T-cell (primary cell): ENCODE results near the gene CYBC1. TPM values are rescaled to one million over a fixed set of nuclear protein-coding genes. Genes with fewer than 3 reads are reported as not detected.

ENCODE experiments used
- ATAC-seq, 4 experiments: fragments of 200-7000 bp in 3 of 4; fragments of 150-1000 bp in 1 of 4; cut with Tn5 transposase; replicated peaks in 1 of 4; 1 replicate in 3 of 4; 2 replicates in 1 of 4; pipeline ENCODE4 v1.10.0; 2021; ENCODE audit warnings: moderate library complexity in 3 of 4, mild to moderate bottlenecking in 2 of 4, moderate number of reproducible peaks in 1 of 4
- CTCF ChIA-PET, 2 donors: fragments of 300-600 bp; sonication (Branson Sonifier 250); formaldehyde crosslinking; loops; one replicate each; lab custom pipeline; 2022; ENCODE audit warnings: antibody characterized with exemption in 2 of 2; lab: Charles Lee
- POLR2A ChIA-PET, 2 donors: fragments of 300-600 bp; sonication (Branson Sonifier 250); formaldehyde crosslinking; loops; one replicate each; lab custom pipeline; 2022; ENCODE audit warnings: antibody characterized with exemption in 2 of 2; lab: Charles Lee
- DNase-seq, 35 experiments: peaks; one replicate each; pipeline versions ENCODE4 v3.0.0 to v3.0.0-alpha.2; 2013 to 2023
- H3K27ac ChIP-seq: one replicate; pipeline ENCODE4 v1.5.1; 2013; ENCODE audit warnings: low read length
- H3K27me3 ChIP-seq, 2 experiments: replicated peaks in 1 of 2; 1 replicate in 1 of 2; 2 replicates in 1 of 2; pipeline versions ENCODE4 v1.6.1 to v1.7.0; 2013; ENCODE audit warnings: low read length in 1 of 2, mixed read lengths in 1 of 2; ENCODE audit not compliant: control insufficient read depth in 2 of 2, insufficient read depth in 2 of 2; ENCODE audit errors: extremely low read depth in 1 of 2
- H3K36me3 ChIP-seq, 2 donors: 1 replicate in 1 of 2; 2 replicates in 1 of 2; pipeline versions ENCODE4 v1.6.1 to v1.7.0; 2013; ENCODE audit warnings: low read length in 1 of 2; ENCODE audit not compliant: control insufficient read depth in 2 of 2, insufficient read depth in 1 of 2; ENCODE audit errors: extremely low read depth in 1 of 2
- H3K4me1 ChIP-seq, 2 experiments: 1 replicate in 1 of 2; 2 replicates in 1 of 2; pipeline versions ENCODE4 v1.6.1 to v1.7.0; 2013; ENCODE audit warnings: low read length in 2 of 2, mixed read lengths in 1 of 2; ENCODE audit not compliant: insufficient read depth in 2 of 2, control insufficient read depth in 1 of 2; ENCODE audit errors: extremely low read depth in 1 of 2
- H3K4me3 ChIP-seq, 2 donors: 1 replicate in 1 of 2; 2 replicates in 1 of 2; pipeline versions ENCODE4 v1.5.1 to v1.7.0; 2013; ENCODE audit warnings: mild to moderate bottlenecking in 2 of 2, low read length in 1 of 2, moderate library complexity in 1 of 2; ENCODE audit not compliant: control insufficient read depth in 1 of 2; ENCODE audit errors: extremely low read depth in 1 of 2
- H3K9me3 ChIP-seq: 2 replicates; pipeline ENCODE4 v1.7.0; 2013
- H3K27ac Mint-ChIP-seq, 2 donors: one replicate each; pipeline ENCODE4 v1.8.0; 2020 to 2021; ENCODE audit warnings: mild to moderate bottlenecking in 2 of 2, mixed read lengths in 2 of 2
- H3K27me3 Mint-ChIP-seq, 2 donors: one replicate each; pipeline ENCODE4 v1.8.0; 2021 to 2022; ENCODE audit warnings: mixed read lengths in 2 of 2
- H3K36me3 Mint-ChIP-seq: one replicate; pipeline ENCODE4 v1.8.0; 2021; ENCODE audit warnings: mixed read lengths
- H3K4me1 Mint-ChIP-seq, 3 donors: one replicate each; pipeline ENCODE4 v1.8.0; 2020 to 2022; ENCODE audit warnings: mixed read lengths in 3 of 3, mild to moderate bottlenecking in 1 of 3
- H3K4me3 Mint-ChIP-seq, 3 donors: one replicate each; pipeline ENCODE4 v1.8.0; 2020 to 2022; ENCODE audit warnings: mild to moderate bottlenecking in 3 of 3, mixed read lengths in 3 of 3, moderate library complexity in 3 of 3
- H3K9me3 Mint-ChIP-seq, 3 donors: one replicate each; pipeline ENCODE4 v1.8.0; 2020 to 2022; ENCODE audit warnings: mixed read lengths in 3 of 3
- WGBS: methylation state at CpG from one replicate; pipeline ENCODE4 v1.1.5; 2013; ENCODE audit warnings: missing lambda C conversion rate; ENCODE audit not compliant: insufficient coverage; 5-methylcytosine and 5-hydroxymethylcytosine counted together
- total RNA-seq, 35 experiments: library from RNA in 6 of 35; stranded (reverse) in 6 of 35; fragments of 120-200 nt in 1 of 35; gene quantifications; one replicate each; pipeline versions ENCODE4 v1.2.1 to v1.2.4 and lab custom pipeline; 2013 to 2026

CYBC1 gene
- total RNA-seq, 5 donors from 2014 or later (not counting 1 experiment from before 2014, with no cell fraction given): 148 to 274 (median 262) TPM

- DNase-seq: no peak
- H3K9me3 ChIP-seq: no peaks in the 10 kb centered on the region
- H3K36me3 ChIP-seq: peaks cover 28 to 59% of the 10 kb centered on the region in 2 donors
- Mint-ChIP-seq H3K27ac (no peak overlapping the region), H3K36me3 (peaks cover 47% of the 10 kb centered on the region), H3K4me3 (no peak overlapping the region), H3K27me3 (no peaks in the 10 kb centered on the region), H3K4me1 (peaks cover 0 to 5% (median 3%) of the 10 kb centered on the region in 3 donors), H3K9me3 (no peaks in the 10 kb centered on the region)
- CTCF ChIA-PET: no interaction called here
- H3K27ac ChIP-seq: no peak overlapping the region
- 100% methylated on average over 7 of the region's 7 CpGs for WGBS
- peaks cover 0 to 2% of the 10 kb centered on the region in 2 experiments for H3K4me1 ChIP-seq
- ATAC-seq: no peak
- no peak overlapping the region for H3K4me3 ChIP-seq
- H3K27me3 ChIP-seq: no peaks in the 10 kb centered on the region
- POLR2A ChIA-PET: no interaction called here
Measured at GRCh38 chr17:82468692-82469091, 18.1 kb upstream of the CYBC1 start.

GRCh38 chr17:82465023-82465603 is 14.6 kb upstream of the CYBC1 start:
- Histone ChIP-seq H3K4me1 (peaks cover 0 to 16% of the 10 kb centered on the region in 2 experiments), H3K4me3 (no peak overlapping the region), H3K27me3 (no peaks in the 10 kb centered on the region), H3K36me3 (peaks cover 30 to 81% of the 10 kb centered on the region in 2 donors), H3K27ac (no peak overlapping the region), H3K9me3 (no peaks in the 10 kb centered on the region)
- ATAC-seq (no peak), DNase-seq (no peak)
- CTCF ChIA-PET: no interaction called here
- Mint-ChIP-seq H3K27me3 (no peaks in the 10 kb centered on the region), H3K4me1 (peaks cover 13 to 22% (median 13%) of the 10 kb centered on the region in 3 donors), H3K9me3 (no peaks in the 10 kb centered on the region), H3K36me3 (peaks cover 65% of the 10 kb centered on the region), H3K4me3 (no peak overlapping the region), H3K27ac (no peak overlapping the region)
- WGBS: 75% methylated on average over 1 of the region's 7 CpGs
- POLR2A ChIA-PET: no interaction called here

GRCh38 chr17:82464567-82464929 is 14.0 kb upstream of the CYBC1 start:
- ChIA-PET POLR2A (no interaction called here), CTCF (no interaction called here)
- ATAC-seq: no peak
- 99% methylated on average over 10 of the region's 11 CpGs for WGBS
- Histone ChIP-seq H3K9me3 (no peaks in the 10 kb centered on the region), H3K4me1 (peaks cover 2 to 21% of the 10 kb centered on the region in 2 experiments), H3K27ac (no peak overlapping the region), H3K4me3 (no peak overlapping the region), H3K36me3 (peaks cover 24 to 77% of the 10 kb centered on the region in 2 donors), H3K27me3 (no peaks in the 10 kb centered on the region)
- Mint-ChIP-seq H3K4me3 (no peak overlapping the region), H3K4me1 (peaks cover 13 to 24% (median 15%) of the 10 kb centered on the region in 3 donors), H3K36me3 (peaks cover 62% of the 10 kb centered on the region), H3K27me3 (no peaks in the 10 kb centered on the region), H3K9me3 (no peaks in the 10 kb centered on the region), H3K27ac (no peak overlapping the region)
- DNase-seq: no peak

- no peak for ATAC-seq
- Mint-ChIP-seq H3K27me3 (no peaks in the 10 kb centered on the region), H3K4me3 (no peak overlapping the region), H3K27ac (no peak overlapping the region), H3K36me3 (peaks cover 58% of the 10 kb centered on the region), H3K9me3 (no peaks in the 10 kb centered on the region), H3K4me1 (peaks cover 16 to 28% (median 20%) of the 10 kb centered on the region in 3 donors)
- H3K36me3 ChIP-seq: peaks cover 21 to 73% of the 10 kb centered on the region in 2 donors
- H3K27me3 ChIP-seq: no peaks in the 10 kb centered on the region
- no peak for DNase-seq
- no peak overlapping the region for H3K27ac ChIP-seq
- no peaks in the 10 kb centered on the region for H3K9me3 ChIP-seq
- H3K4me1 ChIP-seq: peaks cover 4 to 26% of the 10 kb centered on the region in 2 experiments
- no peak overlapping the region for H3K4me3 ChIP-seq
- 89% methylated on average over 3 of the region's 7 CpGs for WGBS
- ChIA-PET POLR2A (no interaction called here), CTCF (interaction anchor here in 1 of 2 donors (0.5 kb wide), 1 partner anchor 584 kb away, joined by 3 read pairs; no protein-coding TSS in a partner anchor)
Measured at GRCh38 chr17:82463925-82464566, 13.5 kb upstream of the CYBC1 start.

- Mint-ChIP-seq H3K4me1 (peaks cover 16 to 26% (median 22%) of the 10 kb centered on the region in 3 donors), H3K36me3 (peaks cover 51% of the 10 kb centered on the region), H3K4me3 (no peak overlapping the region), H3K27me3 (no peaks in the 10 kb centered on the region), H3K9me3 (no peaks in the 10 kb centered on the region), H3K27ac (no peak overlapping the region)
- H3K36me3 ChIP-seq: peaks cover 17 to 66% of the 10 kb centered on the region in 2 donors
- no peaks in the 10 kb centered on the region for H3K9me3 ChIP-seq
- H3K4me1 ChIP-seq: peaks cover 4 to 28% of the 10 kb centered on the region in 2 experiments
- no peak overlapping the region for H3K4me3 ChIP-seq
- ATAC-seq: no peak
- no peaks in the 10 kb centered on the region for H3K27me3 ChIP-seq
- ChIA-PET CTCF (no interaction called here), POLR2A (interaction anchor here in 1 of 2 donors (0.6 kb wide), 1 partner anchor 210 kb away, joined by 3 read pairs; no protein-coding TSS in a partner anchor)
- H3K27ac ChIP-seq: no peak overlapping the region
- 94% methylated on average over 6 of the region's 6 CpGs for WGBS
- no peak for DNase-seq
Measured at GRCh38 chr17:82463391-82463790, 12.8 kb upstream of the CYBC1 start.

GRCh38 chr17:82461827-82462524 is 11.4 kb upstream of the CYBC1 start:
- Histone ChIP-seq H3K36me3 (peaks cover 10 to 58% of the 10 kb centered on the region in 2 donors), H3K27ac (no peak overlapping the region), H3K4me3 (no peak overlapping the region)

More at GRCh38 chr17:82461827-82462524, 11.4 kb upstream of the CYBC1 start:
- Mint-ChIP-seq H3K36me3 (peaks cover 50% of the 10 kb centered on the region), H3K27ac (peak overlapping the region; percentile 0 to 63), H3K4me1 (peaks cover 26 to 37% (median 33%) of the 10 kb centered on the region in 3 donors), H3K9me3 (no peaks in the 10 kb centered on the region), H3K4me3 (peak overlapping the region in 1 of 3 donors; percentile 11), H3K27me3 (no peaks in the 10 kb centered on the region)
- POLR2A ChIA-PET: no interaction called here
- DNase-seq: no peak
- WGBS: 98% methylated on average over 9 of the region's 10 CpGs
- ATAC-seq: no peak
- no peaks in the 10 kb centered on the region for H3K27me3 ChIP-seq
- H3K9me3 ChIP-seq: no peaks in the 10 kb centered on the region
- CTCF ChIA-PET: no interaction called here
- H3K4me1 ChIP-seq: peaks cover 13 to 35% of the 10 kb centered on the region in 2 experiments
